Stimulated activated CD8-positive, alpha-beta memory T cell treated with anti-CD3 and anti-CD28 coated beads, Interleukin-2, amount 100 ng/mL, for 1 hour (primary cell): ENCODE results near the gene LYZL4.

ENCODE experiments used
- DNase-seq, 2 donors: peaks; one replicate each; pipeline ENCODE4 v3.0.0-alpha.2; 2020; ENCODE audit warnings: low read depth in 2 of 2

LYZL4 gene

DNA sequence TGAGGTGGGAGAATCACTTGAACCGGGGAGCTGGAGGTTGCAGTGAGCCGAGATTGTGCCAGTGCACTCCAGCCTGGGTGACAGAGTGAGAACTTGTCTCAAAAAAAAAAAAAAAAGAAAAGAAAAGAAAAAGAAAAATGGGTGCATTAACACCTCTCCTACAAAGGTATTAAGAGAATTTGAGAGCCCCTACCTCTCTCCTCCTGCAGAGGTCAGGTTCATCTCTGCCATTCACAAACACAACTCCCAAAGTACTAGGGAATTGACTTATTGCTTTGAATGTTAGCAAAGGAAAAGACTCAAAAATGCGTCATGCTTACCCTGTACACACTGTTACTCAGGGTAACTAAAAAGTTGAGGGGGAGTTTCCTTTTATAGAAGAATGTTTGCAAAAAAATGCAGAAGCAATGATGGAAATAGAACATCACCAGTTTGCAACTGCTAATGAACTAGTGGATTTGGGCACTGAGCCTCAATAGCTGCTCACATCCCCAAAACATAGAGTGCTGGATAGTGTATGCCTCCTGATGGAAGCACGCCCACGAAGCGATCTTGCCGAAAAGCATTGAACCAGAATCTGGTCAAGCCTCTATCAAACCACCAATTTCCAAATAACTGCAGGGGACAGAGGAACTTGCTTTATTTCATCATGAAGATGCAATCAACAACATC lies 15.5 kb upstream of the LYZL4 start:
- DNase-seq: no peak

GRCh38 chr3:42424911-42425310 lies 14.5 kb upstream of the LYZL4 start:
- DNase-seq: no peak

DNA sequence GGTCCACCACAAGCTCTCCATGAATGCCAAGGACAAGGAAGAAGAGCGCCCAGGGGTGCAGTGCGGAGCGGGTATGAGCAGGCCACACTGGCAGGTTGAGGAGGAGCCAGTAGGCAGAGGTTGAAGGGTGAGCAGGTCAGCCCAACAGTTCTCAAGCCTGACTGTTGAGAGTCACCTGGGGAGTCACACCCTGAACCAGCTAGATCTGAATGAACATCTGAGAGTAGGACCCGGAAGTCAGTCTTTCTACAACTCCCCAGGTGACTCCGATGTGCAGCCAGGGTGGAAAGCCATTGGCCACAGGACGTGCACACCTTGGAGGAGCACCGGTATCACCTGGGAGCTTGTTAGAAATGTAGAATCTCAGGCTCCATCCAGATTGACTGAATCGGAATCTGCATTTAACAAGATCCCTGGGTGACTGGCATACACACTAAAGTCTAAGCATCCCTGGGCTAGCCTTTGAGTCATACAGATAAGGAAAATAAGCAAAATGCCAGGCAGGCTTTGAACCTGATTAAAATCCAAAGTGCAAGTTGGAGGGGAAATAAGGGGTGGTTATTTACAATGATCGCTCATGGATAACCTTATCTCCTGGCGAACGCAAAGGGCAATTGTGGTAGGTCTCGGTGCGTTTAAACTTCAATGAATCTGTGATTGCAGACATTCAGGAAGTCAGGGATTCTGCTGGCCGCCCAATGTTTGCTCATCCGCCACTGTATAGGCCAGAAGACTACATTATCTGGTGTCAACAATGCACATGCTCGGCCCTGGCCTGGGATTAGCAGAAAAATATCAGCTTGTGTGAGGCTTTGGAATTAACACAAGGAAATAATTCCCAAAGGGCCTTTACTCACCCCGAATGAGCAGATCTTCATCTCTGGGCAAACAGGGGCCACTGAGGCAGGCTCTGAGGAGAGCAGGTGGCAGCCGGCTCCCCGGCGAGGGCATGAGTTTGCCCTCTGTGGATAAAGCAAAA lies 11.7 kb upstream of the LYZL4 start:
- DNase-seq: no peak

DNA sequence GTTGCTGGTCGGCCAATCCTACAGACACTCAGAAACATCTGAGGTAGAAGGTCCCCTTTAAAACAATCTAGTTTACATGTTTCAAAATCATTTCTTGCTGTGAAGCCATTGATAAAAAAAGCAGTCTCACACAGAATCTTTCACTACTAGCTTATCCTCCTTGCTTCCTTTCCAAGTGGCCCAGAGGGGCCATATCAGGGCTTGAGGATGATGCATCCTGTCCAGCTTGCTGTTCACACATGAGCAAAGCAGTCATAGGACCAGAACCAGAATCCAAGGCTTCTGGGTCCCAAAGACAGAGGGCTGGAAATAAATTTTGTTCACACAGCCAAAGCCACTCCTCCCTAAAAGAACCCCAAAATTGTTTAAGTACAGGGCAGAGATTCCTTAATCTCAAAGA lies 9.2 kb upstream of the LYZL4 start:
- DNase-seq: no peak

DNA sequence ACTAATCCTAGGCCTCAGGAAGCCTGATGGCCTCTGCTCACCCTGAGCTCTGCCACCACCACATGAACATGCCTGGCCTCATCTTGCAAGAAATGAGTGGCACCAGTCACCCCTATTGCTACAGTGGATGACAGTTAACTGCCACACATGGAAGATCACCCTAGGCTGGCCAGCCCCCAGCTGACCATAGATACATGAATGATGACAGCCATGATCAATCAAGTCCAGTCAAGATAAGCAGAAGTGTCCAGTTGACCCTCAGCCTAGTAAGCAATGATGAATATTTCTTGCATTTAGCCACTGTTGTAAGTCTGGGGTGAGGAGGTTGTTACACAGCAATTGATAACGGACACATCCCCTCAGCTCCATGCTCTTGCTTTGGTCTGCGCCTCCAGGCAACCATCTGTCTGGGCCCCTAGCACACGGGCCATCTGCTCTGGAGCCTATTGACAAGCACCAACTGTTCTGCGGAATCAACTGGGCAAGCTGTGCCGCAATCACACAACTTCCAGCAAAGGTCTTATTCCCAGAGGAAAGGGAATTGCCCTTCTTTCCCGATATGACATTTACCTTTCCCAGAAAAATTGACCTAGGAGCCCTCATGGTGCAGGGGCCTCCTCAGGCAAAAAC lies 2.2 kb upstream of the LYZL4 start:
- no peak for DNase-seq

DNA sequence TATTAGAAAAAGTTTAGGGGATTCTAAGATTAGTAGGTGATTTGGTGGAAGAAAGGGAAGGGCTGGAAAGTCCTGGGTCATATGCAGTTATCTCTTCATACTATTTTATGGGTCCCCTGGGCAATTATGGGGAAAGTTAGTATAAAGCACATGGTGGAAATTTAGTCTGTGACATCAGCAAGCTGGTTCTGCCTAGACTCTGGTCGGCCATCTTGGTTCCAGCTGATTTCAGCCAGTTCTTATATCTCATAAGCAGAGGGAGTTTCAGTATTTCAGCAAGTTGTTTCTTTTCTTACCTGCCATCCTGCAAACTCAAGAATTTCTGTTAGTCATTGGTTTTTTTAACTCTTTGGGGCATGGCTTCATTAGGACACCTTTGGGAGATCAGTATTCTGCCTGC lies 1.0 kb upstream of the LYZL4 start:
- no peak for DNase-seq

DNA sequence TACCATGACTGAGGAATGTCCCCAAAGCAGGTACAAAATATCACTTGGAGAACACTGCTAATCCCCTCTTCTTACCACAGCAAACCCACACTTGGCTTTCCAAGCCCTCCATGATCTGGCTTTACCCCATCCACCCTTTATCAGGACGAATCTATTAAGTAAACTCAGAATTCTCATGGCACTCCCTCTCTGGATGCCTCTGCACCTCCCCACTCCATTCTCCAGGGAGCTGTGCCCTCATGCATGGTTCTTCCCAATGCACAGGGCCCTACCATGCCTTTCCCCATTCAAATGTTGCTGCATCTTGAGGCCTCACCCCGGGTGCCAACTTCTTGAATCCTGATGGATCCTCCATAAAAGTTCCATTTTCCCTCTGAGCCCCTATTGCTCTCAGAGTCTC lies 2.3 kb downstream of the LYZL4 start:
- no peak for DNase-seq

GRCh38 chr3:42406727-42407450 lies 3.5 kb downstream of the LYZL4 start:
- DNase-seq: no peak

DNA sequence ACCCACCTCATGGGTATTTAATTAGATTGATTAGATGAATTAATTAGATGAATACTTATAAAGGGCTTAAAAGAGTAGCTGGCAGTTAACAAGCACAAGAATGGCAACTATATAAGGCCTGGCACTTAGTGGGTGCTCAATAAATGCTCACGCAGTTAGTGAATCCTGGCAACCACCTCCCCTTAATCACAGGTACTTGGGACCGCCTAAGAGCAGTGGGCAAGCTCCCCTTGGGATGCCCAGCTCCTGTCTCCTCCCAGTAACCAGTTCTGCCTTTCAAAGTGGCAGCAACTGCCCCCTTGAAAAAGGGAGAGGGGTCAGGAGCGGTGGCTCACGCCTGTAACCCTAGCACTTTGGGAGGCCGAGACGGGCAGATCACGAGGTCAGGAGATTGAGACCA lies 4.6 kb downstream of the LYZL4 start:
- no peak for DNase-seq

GRCh38 chr3:42403737-42404136 lies 6.7 kb downstream of the LYZL4 start:
- no peak for DNase-seq

DNA sequence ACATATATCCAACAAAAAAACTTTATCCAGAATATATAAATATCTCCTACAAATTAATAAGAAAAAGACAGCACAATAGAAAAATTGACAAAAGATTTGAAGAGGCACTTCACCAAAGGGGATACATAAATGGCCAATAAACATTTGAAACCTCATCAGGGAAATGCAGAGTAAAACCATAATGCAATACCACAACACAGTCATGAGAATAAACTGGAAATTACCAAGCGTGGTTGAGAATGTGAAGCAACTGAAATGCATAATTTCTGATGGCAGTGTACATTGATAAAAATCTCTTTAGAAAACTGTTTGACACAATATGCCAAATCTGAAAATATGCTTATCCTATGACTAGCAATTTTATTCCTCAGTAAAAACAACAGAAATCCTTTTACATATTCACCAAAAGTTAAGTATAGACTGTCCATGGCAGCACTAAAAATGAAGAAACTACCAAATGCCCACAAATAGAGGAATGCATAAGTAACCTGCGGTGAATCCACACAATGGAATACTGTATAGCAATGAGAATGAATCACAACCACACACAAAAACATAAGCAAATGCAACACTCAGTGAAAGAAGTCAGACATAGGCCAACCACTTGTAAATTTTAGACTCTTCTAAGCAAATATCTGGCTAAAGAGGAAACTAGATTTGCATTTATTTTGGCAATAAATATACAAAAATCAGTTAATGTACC lies 7.9 kb downstream of the LYZL4 start:
- DNase-seq: no peak

GRCh38 chr3:42398080-42398479 lies 12.3 kb downstream of the LYZL4 start:
- DNase-seq: no peak

GRCh38 chr3:42397644-42398043 lies 12.8 kb downstream of the LYZL4 start:
- DNase-seq: no peak

GRCh38 chr3:42394579-42395288 lies 15.7 kb downstream of the LYZL4 start:
- no peak for DNase-seq

DNA sequence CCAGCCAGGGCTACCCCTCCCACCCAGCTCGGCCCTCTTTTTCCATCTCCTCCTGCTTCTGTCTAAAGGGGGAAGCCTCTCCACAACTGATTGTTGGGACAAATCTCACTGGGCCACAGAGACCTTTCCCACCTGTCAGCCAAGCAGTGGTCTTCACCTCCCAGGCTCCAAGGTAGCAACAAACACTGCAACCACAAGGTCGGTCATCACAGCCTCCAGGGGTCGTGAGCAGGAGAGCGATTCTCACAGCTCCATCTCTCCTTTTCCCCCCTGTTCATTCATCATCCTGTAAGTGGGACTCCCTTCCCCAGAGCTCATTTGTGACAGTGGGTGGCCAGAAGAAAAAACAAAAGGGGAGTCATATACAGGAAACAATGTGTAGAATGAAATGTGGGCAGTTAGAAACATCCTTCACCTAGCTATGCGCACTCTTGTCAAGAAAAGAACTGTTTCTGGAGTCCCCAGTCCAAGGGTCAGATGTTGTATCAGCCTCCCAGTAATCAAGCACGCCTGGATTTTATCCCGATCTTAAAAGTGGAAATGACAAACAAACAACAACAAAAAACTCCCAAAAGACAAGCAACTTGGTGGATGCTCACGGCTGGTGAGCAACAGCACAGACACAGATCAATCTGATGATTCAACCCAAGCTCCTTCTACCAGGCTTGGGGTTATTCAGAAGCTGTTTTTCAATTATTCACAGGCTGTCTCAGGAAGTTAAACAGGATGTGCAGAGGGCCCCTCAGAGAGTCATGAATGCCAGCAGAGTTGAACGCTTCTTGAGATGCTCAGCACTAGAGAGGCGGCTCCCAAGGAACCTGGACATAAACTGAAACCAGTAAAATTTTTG lies 22.4 kb downstream of the LYZL4 start:
- no peak for DNase-seq

DNA sequence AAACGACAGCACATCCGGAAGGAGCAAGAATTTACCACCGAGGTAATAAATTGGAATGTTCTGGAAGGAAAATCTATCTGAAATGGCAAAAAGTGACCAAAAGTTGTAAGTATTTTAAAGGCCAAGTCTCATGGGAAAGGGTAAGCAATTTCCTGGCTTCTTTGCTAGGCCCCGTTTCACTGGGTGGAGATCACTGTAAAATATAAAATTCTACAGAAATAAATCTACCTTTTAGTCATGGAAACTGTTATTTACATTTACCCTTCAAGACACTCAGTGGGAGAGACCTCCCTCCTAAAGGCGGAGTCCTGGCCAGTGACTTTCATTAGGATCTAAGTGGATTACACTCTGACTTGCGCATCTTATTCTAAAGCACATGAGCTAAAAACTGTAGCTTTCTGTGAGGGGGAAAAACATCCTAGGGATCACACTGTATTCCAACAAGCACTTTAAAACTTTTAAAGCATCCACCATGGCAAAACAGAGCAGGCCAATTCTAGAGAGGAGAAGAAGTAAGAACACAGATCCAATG lies 28.8 kb downstream of the LYZL4 start:
- no peak for DNase-seq

DNA sequence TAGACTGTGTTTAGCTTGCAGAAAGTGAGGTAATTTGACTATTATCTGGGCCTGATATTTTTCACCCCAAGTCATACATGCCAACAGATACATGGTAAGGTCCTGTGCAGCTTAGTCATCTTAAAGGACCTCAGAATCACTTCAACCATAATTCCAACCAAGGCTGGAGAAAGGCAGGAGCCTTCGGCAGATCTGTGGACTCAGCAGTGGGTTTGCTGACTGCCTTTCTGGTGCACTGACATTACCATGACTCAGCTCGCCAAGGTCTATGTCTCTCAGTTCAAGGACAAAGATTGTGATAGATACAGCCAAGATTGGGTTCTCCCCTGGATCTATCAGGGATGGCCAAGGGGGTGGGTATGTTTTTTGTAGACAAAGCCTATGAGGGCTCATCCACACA lies 32.7 kb downstream of the LYZL4 start:
- DNase-seq: no peak

DNA sequence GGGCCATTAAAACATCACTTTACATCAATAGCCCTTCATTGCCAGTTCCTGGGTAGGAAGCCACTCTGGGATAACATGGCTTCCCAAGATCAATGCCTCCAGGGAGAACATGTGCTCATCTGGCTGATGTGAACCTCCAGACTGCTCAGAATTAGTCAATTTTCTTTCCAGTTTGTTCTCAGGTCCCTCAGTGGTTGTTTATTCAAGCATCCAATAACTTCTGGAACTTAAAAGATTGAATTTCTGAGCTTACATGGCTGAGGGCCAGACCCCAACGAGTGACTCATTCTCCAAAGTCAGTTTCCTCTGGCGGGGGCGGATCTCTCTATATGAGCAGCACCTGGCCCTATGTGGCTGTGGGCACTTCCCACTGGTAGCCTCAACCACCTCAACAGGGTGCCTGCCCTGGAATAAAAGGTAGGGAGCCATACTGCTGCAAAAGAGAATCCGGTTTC lies 34.0 kb downstream of the LYZL4 start:
- no peak for DNase-seq

GRCh38 chr3:42375121-42375800 lies 35.1 kb downstream of the LYZL4 start:
- no peak for DNase-seq
